AML-193 (cell line): ENCODE results near the gene C11orf54.
"Not testable (repeated sequence)": the region's sequence is repeated elsewhere in the genome, so short reads cannot be mapped to it uniquely, and the experiment has no call there.

Experiments
- DNase-seq, 2 experiments: peaks; one replicate each; lab custom pipeline; 2025; lab: John Stamatoyannopoulos, UW

The C11orf54 gene

DNA sequence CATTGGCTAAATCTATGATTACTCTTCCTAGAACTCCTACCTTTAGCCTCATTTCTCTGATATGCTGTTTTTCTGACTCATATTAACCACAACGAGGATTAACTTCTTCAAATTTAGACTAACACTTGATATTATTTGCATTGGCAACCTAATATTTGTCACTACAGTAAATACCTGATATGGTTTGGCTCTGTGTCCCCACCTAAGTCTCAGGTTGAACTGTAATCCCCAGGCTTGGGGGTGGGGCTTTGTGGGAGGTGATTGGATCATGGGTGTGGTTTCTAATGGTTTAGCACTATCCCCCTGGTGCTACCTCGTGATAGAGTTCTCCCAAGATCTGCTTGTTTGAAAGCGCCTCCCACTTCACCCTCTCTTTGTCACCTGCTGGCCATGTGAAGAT, 25.5 kb downstream of the C11orf54 start:
- DNase-seq: no peak

DNA sequence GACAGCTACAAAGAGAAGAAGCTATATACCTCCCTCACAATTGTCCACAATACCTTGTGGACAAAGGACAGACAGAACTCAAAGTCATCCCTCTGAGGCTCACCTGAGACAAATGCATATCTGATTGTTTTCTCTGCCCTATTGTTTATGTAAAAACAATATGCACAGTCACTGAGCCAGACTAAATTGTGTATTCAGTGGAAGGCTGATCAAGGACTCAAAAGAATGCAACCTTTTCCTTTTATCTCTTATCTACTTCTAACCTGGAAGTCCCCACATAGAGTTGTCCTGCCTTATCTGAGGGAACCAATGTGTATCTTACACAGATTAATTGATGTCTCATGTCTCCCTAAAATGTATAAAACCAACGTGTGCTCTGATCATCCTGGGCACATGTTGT, 28.7 kb downstream of the C11orf54 start:
- DNase-seq: no peak

DNA sequence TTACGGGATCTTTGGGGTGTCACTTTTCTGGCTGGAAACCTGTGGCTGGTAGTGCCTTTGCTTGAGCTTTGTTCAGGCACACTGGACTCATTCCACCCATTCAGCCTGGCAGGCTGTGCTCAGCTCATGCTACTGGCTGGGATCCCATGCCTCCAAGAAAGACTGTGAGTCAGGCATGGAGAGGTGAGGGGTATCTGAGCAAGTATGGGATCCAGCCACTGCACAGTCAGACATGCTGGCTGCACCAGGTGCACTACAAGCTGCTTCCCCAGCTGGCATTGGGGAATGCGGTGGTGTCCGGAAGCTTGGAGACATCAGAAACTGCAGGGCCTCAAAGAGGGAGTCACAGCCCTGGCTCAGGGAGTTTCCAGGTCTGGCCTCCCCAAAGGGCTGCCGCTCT, 30.7 kb downstream of the C11orf54 start:
- DNase-seq: no peak

DNA sequence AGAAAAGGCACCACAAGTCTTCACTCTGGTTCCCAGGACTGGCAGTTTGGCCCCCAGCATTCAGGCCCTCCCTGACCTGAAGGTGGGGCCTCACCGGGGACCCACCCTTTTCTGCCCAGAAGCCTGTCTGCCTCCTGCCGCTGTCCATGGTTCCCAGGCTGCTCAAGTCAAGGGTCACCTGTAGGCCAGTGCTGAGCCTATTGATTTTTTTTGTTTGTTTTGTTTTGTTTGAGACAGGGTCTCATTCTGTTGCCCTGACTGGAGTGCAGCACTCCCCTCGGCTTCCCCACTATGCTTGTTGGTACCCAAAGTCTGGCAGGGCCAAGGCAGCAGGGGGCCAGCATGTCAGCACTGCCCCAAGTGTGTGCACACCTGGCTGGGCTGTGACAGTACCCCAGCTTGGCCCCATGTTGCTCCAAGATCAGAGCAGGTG, 31.6 kb downstream of the C11orf54 start:
- no peak for DNase-seq

DNA sequence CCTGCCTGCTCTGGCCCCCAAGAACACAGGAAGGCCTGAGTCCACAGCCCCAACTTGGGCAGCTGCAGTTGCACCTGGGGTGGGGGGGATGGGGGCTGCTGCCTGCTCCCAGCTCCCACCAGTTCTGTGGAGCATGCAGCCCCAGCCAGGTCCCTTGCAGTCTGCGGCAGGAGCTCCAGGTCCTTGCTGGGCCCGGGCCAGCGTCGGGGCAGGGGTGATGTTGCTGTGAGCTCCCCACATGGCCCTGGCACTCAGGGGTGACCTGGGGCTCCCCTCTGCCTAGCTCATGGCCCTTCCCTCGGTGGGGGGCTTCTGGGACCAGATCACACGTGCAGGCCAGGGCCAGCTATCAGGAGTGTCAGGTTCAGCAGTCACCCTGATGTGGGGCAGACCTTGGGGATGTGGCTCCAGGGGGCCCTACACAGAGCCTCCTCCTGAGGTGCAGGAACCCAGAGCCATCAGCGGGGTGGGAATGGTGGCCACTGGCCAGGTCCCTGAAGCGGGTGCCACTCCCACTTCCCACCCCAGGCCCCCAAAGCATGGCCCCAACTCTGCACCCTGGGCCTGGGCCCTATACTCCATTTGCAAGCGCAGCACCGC, 32.2 kb downstream of the C11orf54 start:
- no peak for DNase-seq

DNA sequence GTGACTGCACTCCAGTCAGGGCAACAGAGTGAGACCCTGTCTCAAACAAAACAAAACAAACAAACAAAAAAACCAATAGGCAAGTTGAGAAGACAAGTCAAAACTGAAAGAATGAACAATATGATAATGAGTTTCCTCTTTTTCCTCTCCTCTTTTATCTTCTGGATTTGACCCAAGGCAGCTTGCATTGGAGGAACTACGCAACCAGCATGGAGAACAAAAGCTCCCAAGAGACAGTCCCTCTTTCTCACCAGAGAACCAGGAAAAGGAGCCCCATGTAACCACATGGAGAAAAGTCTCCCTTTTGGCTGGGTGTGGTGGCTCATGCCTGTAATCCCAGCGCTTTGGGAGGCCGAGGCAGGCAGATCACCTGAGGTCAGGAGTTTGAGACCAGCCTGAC, 33.1 kb downstream of the C11orf54 start:
- not testable (repeated sequence) for DNase-seq

DNA sequence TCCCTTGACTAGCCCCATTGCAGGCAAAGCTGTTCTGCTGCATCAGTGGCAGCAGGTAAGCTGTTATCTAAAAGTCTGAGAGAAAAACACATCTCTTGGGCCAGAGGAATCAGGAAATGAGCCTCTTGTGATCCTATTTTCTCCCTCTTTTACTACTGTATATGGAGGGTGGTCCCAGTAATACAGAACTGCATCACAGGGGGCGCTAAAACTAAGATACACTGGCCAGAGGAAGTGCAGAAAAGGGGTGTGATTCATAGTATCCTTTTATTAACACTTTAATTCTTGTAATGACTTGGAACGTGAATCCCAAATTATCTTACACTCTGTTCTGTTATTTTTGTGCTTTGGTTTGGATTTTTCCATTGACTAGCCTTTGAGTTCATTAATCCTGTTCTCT, 33.8 kb downstream of the C11orf54 start:
- DNase-seq: no peak

DNA sequence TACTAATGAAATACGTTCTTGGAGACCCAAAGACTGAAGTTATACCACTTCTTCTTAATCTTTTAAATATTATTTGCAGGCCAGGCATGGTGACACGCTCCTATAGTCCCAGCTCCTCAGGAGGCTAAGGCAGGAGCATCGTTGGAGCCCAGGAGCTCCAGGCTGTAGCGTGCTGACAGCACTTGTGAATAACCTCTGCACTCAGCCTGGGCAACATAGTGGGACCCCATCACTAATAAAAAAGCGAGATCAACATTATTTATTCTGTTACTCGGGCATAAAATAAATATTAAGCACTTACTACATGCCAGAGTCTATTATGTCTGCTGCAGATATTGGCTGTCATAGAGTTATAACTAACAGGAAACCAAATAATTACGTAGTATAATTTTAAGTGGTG, 41.9 kb downstream of the C11orf54 start:
- no peak for DNase-seq

DNA sequence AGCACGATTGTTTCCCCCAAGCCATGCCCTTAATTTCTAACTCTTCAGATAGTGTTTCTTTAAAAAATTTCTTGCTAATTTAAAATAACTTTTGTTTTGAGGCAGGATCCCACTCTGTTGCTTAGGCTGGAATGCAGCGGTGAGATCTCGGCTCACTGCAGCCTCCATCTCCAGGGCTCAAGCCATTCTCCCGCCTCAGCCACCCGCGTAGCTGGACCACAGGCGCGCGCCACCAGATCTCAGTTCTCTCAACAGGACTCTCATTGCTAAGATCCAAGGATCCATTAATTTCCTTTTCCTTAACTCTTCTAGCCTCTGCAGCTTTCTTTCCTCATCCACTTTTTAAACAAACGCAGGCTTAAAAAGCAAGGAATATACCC, 42.3 kb downstream of the C11orf54 start:
- DNase-seq: peak in 1 of 2 experiments; percentile 61

DNA sequence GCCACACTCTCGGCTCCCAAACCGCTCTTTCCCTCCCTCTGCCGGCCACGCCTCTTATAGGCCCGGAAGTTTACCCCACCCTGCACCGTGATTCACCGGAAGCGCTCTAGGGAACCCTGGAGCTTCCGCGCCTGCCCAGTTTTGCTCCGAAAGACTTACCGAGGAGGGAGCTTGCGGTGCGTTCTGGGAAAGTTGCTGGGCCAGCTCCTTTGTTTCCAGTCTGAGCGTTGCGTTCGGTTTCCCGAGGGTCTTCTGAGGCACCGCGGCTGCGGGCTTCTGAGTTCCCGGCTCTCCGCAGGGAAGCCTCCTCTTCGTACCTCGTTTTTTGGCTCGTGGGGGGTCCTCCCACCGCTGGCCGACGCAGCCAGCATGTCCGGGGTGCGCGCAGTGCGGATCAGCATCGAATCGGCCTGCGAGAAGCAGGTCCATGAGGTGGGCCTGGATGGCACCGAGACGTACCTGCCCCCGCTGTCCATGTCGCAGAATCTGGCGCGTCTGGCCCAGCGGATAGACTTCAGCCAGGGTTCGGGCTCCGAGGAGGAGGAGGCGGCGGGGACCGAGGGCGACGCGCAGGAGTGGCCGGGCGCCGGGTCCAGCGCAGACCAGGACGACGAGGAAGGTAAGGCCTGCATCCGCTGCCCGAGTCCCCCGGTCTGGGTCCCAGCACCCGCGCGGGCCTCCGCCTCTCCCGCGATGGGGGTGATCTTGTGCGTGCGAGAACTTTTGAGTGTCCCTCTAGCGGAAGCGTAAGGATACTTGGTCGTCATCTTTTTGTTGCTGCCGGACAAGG, 42.9 kb downstream of the C11orf54 start, which contains the start of gene MED17:
Gene MED17, plus strand, starts transcription at position 138 of the 790 bp plus-strand sequence. Its CDS starts 232 bp downstream, at position 370.
- peak; percentile 86 to 88 for DNase-seq

DNA sequence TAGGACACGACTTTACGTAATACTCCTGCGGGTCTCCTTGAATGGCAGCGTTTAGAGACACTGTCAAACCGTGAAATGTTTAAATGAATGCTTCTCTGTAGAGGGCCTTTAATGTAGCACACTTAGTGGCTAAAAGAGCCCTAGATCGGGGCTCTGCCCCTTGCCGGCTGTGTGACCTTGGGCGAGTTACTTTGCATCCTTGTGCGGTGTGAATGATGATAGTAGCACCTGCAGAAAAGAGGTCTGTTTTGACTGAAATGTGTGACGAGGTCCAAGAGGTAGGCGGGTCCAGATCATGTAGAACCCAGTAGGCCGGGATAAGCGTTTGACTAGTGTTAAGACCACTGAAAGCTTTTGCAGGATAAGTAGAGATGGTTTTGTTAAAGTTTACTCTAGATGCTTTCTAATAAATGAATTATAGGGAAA, 43.5 kb downstream of the C11orf54 start:
- DNase-seq: no peak

DNA sequence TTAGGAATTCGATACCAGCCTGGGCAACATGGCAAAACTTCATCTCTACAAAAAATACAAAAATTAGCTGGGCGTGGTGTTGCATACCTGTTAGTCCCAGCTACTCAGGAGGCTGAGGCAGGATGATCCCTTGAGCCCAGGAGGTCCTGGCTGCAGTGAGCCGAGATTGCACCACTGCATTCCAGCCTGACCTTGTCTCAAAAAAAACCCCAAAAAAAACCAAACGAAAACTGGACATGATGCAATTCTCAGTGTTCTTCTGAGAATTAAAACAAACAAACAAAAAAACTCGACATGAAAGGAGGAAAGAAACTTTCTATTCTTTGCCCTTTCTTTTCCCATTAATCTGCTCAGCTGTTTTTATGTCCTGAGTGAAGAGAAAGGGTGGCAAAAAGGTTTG, 50.0 kb downstream of the C11orf54 start:
- no peak for DNase-seq

DNA sequence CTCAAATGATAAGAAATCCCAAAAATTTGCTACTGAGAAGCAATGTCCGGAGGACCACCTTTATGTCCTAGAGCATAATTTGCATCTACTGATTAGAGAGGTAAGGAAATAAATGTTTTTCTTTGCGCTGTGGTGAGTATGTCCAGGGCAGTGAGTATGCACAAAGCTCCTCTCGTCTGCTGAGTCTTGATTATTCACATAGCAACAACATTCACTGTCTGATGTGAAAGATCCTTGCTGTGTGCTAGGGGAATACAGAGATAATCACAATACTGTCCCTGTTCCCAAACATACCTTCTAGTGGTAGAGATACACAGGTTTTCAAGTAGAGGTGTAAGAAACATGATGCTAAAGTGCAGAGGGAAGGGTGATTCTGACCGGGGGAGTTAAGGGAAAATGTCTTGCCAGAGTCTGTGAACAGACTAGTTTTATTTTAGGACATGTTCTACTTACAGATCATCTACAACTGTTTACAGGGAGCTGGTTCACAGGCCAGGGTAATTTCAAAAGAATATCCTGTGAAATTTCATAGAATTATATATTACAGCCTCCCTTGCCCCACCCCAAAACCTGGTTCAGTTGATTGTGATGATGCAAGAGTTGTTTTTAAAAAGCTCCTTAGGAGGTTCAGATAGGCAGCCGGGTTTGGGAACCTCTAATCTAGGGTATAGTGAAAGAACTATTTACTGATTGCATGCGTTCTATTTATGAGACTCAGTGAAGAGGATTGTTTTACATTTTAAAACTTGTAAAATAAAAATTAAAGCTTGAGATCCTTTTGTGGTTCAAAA, 55.2 kb downstream of the C11orf54 start:
- DNase-seq: no peak

DNA sequence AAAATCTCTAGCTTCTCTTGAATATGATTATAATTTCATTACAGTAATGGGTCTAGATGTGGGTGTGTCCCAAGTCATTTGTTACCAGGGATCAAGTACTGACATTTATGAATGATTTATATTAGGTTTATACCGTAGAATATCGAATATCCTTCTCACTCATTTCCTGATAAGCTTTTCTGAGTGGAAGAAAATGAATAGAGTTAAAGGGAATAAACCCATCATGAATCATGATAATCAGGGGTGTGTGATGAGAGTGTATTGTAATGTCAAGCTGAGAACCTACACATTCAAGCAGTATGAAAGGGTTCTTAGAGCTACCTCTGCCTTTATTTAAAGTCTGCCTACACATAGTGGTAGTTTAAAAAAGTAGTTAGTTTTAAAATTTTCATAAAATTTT, 59.9 kb downstream of the C11orf54 start:
- no peak for DNase-seq

DNA sequence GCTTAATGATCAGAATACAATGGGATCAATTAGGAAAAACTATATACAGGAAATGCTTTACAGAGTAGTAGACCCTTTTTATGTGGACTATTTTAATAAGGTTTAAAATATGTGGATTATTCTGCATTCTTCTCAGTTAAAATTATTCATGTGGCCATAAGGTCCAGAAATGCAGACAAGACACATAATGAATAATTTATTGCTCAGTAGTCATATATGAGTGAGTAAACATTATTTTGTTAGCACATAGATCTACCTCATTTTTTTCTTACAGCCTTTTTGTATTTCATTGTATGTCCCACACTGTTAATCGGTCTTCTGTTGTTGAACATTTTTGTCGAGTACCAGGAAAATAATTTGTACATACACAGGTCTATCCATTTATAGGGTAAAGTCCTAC, 63.4 kb downstream of the C11orf54 start:
- no peak for DNase-seq

DNA sequence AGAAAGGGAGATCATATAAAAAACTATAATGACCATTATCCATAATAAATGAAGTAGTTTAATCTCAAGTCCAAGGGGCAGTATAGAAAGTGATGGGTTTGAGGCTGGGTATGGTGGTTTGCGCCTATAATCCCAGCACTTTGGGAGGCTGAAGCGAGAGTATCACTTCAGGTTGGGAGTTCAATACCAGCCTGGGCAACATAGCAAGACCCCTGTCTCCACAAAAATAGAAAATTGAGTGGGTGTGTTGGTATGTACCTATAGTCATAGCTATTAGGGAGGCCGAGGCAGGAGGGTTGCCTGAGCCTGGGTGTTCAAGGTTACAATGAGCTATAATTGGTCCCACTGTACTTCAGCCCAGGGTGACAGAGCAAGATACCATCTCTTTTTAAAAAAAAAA, 66.5 kb downstream of the C11orf54 start:
- no peak for DNase-seq

DNA sequence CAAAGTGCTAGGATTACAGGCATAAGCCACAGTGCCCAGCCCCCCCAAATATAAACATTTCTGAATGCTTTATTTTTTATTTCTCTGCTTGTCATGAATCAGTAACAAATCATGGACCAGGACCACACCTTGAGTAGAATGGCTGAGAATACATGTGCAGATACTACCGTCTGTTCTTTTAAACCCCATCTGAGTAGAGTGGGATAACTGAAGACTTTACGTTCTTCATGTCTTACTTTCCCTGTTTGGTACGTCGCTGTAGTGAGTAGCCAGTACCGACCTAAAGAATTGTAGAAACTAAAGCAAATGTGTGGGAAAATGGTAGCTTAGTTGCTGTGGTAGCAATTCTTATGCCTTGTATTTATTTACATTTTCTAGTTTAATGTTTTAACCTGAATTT, 72.5 kb downstream of the C11orf54 start:
- DNase-seq: no peak
